MM.1S (cell line): ENCODE measurements around the gene AAMDC.

ENCODE experiments used
- EZH2phosphoT487 ChIP-seq: fragments of 300-600 bp; sonication (generic); IDR thresholded peaks from 2 replicates; pipeline ENCODE4 v1.6.1; 2018; ENCODE audit warnings: antibody characterized with exemption, low read length
- TF ChIP-seq, protein P1 (sequence below): fragments of 300-600 bp; sonication (generic); IDR thresholded peaks from 2 replicates; pipeline ENCODE4 v1.5.1; 2016; ENCODE audit warnings: antibody characterized with exemption, low read length, mixed read lengths

DNA sequence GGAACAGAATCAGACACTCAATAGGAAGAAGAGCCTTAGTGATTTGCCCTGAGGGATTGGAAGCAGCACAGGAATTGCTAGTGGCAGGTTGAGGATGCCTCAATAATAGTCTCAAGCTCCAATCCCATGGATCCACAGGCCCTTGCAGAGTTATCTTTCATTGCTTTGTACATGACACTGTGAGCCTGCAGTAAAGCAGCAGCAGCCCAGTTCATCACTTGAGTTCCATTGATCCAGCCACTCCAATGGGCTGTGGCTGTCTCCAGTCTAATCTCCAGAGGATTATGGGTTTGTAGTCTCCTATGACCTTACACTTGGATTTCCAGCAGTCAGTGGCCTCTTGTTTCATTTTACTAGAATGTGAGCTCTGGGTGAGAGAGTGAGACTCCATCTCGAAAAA lies 45.4 kb downstream of the AAMDC start:
- TF ChIP-seq, protein P1, sequence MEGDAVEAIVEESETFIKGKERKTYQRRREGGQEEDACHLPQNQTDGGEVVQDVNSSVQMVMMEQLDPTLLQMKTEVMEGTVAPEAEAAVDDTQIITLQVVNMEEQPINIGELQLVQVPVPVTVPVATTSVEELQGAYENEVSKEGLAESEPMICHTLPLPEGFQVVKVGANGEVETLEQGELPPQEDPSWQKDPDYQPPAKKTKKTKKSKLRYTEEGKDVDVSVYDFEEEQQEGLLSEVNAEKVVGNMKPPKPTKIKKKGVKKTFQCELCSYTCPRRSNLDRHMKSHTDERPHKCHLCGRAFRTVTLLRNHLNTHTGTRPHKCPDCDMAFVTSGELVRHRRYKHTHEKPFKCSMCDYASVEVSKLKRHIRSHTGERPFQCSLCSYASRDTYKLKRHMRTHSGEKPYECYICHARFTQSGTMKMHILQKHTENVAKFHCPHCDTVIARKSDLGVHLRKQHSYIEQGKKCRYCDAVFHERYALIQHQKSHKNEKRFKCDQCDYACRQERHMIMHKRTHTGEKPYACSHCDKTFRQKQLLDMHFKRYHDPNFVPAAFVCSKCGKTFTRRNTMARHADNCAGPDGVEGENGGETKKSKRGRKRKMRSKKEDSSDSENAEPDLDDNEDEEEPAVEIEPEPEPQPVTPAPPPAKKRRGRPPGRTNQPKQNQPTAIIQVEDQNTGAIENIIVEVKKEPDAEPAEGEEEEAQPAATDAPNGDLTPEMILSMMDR, result no peak
- no peak for TF ChIP-seq EZH2phosphoT487
